Muscle of leg (tissue), 11 donors: ENCODE measurements around the gene CCL15. TPM values are rescaled to one million over a fixed set of nuclear protein-coding genes. Genes with fewer than 3 reads are reported as not detected.
"Not testable (repeated sequence)": the region's sequence is repeated elsewhere in the genome, so short reads cannot be mapped to it uniquely, and the experiment has no call there.

Experiments used
- DNase-seq: peaks from one replicate; pipeline ENCODE4 v3.0.0; 2013
- H3K27ac ChIP-seq: one replicate; pipeline ENCODE4 v1.5.1; 2013; ENCODE audit warnings: mild to moderate bottlenecking, low read length, control low read depth
- H3K27me3 ChIP-seq: one replicate; pipeline ENCODE4 v1.6.1; 2013; ENCODE audit warnings: low read length; ENCODE audit not compliant: control insufficient read depth, insufficient read depth
- H3K36me3 ChIP-seq: one replicate; pipeline ENCODE4 v1.6.1; 2013; ENCODE audit warnings: low read length; ENCODE audit not compliant: control insufficient read depth, insufficient read depth
- H3K4me1 ChIP-seq: one replicate; pipeline ENCODE4 v1.6.1; 2013; ENCODE audit warnings: low read length; ENCODE audit not compliant: control insufficient read depth, insufficient read depth
- H3K4me3 ChIP-seq: one replicate; pipeline ENCODE4 v1.5.1; 2013; ENCODE audit warnings: low read length, control low read depth
- H3K9me3 ChIP-seq: replicated peaks from 2 replicates; pipeline ENCODE4 v1.6.1; 2013; ENCODE audit warnings: low read depth, low read length; ENCODE audit not compliant: control insufficient read depth
- WGBS: methylation state at CpG from one replicate; pipeline ENCODE4 v1.1.5; 2013; ENCODE audit warnings: missing lambda C conversion rate; ENCODE audit not compliant: insufficient coverage; 5-methylcytosine and 5-hydroxymethylcytosine counted together
- polyA plus RNA-seq, 8 donors: library from polyadenylated mRNA; unstranded; fragments of 120-200 nt; gene quantifications; one replicate each; pipeline versions ENCODE4 v1.2.1 to v1.2.3, GENCODE V29; 2013; ENCODE audit warnings: inconsistent platforms in 1 of 8, low replicate concordance in 1 of 8; ENCODE audit not compliant: insufficient read length in 8 of 8, insufficient read depth in 1 of 8
- total RNA-seq: library from RNA; stranded (reverse); fragments of 120-200 nt; gene quantifications from one replicate; pipeline ENCODE4 v1.2.4, GENCODE V29; 2013

CCL15 gene
- total and polyA plus RNA-seq, 9 donors, result 0.63 TPM; not detected in 8

GRCh38 chr17:36016555-36016954 is 15.2 kb upstream of the CCL15 start:
- H3K9me3 ChIP-seq, result peaks cover 4% of the 10 kb centered on the region
- H3K4me3 ChIP-seq, result no peak overlapping the region
- H3K36me3 ChIP-seq, result no peaks in the 10 kb centered on the region
- no CpG with 5 or more reads among the region's 2 CpGs for WGBS
- H3K27me3 ChIP-seq, result no peaks in the 10 kb centered on the region
- H3K27ac ChIP-seq, result no peak overlapping the region
- H3K4me1 ChIP-seq, result no peaks in the 10 kb centered on the region
- no peak for DNase-seq

DNA sequence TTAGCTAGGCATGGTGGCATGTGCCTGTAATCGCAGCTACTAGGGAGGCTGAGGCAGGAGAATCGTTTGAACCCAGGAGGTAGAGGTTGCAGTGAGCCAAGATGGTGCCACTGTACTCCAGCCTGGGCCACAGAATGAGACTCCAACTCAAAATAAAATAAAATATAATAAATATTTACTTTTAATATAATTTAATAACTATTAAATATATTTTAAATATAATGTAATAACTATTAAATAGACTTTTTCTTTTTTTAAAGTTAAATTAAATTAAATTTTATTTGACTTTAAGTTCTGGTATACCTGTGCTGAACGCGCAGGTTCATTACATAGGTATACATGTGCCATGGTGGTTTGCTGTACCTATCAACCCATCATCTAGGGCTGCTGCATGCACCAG is 14.5 kb upstream of the CCL15 start:
- H3K27ac ChIP-seq, H3K27me3 ChIP-seq: not testable (repeated sequence)
- no CpG with 5 or more reads among the region's 4 CpGs for WGBS

GRCh38 chr17:36014946-36015345 is 13.6 kb upstream of the CCL15 start:
- H3K27ac ChIP-seq, result no peak overlapping the region
- H3K4me1 ChIP-seq, result no peaks in the 10 kb centered on the region
- H3K4me3 ChIP-seq, result no peak overlapping the region
- DNase-seq, result no peak
- no peaks in the 10 kb centered on the region for H3K27me3 ChIP-seq
- no peaks in the 10 kb centered on the region for H3K36me3 ChIP-seq
- 100% methylated on average over 1 of the region's 5 CpGs for WGBS
- H3K9me3 ChIP-seq, result peaks cover 8% of the 10 kb centered on the region

More for the DNA sequence above, 14.5 kb upstream of the CCL15 start:
- not testable (repeated sequence) for H3K9me3 ChIP-seq, DNase-seq, H3K4me3 ChIP-seq, H3K36me3 ChIP-seq, H3K4me1 ChIP-seq

- H3K9me3 ChIP-seq, result peaks cover 18% of the 10 kb centered on the region
Observed at GRCh38 chr17:36011201-36011600, 9.8 kb upstream of the CCL15 start.

GRCh38 chr17:36008998-36009665 is 7.8 kb upstream of the CCL15 start:
- 81% methylated on average over 7 of the region's 14 CpGs for WGBS
- Histone ChIP-seq H3K4me1 (no peaks in the 10 kb centered on the region), H3K27ac (no peak overlapping the region), H3K4me3 (no peak overlapping the region), H3K27me3 (no peaks in the 10 kb centered on the region), H3K9me3 (peaks cover 18% of the 10 kb centered on the region), H3K36me3 (no peaks in the 10 kb centered on the region)
- DNase-seq, result no peak

More at GRCh38 chr17:36011201-36011600, 9.8 kb upstream of the CCL15 start:
- no peaks in the 10 kb centered on the region for H3K4me1 ChIP-seq
- no peak overlapping the region for H3K27ac ChIP-seq
- H3K4me3 ChIP-seq, result no peak overlapping the region
- DNase-seq, result no peak
- no peaks in the 10 kb centered on the region for H3K27me3 ChIP-seq
- WGBS, result no CpG with 5 or more reads among the region's 2 CpGs
- H3K36me3 ChIP-seq, result no peaks in the 10 kb centered on the region

DNA sequence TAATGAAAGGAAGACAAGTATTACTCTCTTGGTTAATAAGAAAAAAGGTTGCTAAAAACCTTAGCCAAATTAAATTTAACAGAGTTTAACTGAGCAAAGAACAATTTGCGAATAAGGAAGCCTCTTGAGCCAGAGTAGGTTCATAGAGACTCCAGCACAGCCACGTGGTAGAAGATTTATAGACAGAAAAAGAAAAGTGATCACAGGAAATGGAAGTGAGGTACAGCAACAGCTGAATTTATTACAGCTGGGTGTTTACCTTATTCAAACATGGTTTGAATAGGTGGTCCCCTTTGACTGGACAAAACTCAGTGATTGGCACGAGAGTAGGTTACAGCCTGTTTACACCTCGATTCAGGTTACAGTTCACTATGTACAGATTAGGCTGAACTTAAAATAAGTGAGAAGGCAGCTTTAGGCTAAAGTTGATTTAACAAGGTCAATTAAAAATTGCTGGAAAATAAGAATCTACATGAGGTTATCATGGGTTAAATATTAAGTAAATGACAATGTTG is 3.3 kb upstream of the CCL15 start:
- DNase-seq, result no peak
- H3K27ac ChIP-seq, result no peak overlapping the region
- H3K4me1 ChIP-seq, result no peaks in the 10 kb centered on the region
- peaks cover 10% of the 10 kb centered on the region for H3K9me3 ChIP-seq
- H3K4me3 ChIP-seq, result no peak overlapping the region
- WGBS, result 53% methylated on average over 3 of the region's 4 CpGs
- no peaks in the 10 kb centered on the region for H3K27me3 ChIP-seq
- no peaks in the 10 kb centered on the region for H3K36me3 ChIP-seq

DNA sequence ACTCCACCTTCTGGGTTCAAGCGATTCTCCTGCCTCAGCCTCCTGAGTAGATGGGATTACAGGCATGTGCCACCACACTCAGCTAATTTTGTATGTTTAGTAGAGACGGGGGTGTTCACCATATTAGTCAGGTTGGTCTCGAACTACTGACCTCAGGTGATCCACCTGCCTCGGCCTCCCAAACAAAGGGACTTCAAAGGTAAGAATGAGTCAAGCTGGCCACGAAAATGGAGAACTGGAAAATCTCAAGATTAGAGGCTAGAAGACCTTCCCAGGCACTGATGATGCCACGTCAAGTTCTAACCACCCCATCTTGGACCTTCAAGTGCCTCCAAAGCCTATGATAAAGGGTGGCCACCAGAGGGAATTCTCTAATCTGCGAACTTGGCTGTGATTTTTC is 1.3 kb upstream of the CCL15 start:
- H3K4me3 ChIP-seq, result no peak overlapping the region
- no peak for DNase-seq
- no peaks in the 10 kb centered on the region for H3K4me1 ChIP-seq
- no peak overlapping the region for H3K27ac ChIP-seq
- H3K27me3 ChIP-seq, result no peaks in the 10 kb centered on the region
- no peaks in the 10 kb centered on the region for H3K9me3 ChIP-seq
- 72% methylated on average over 5 of the region's 7 CpGs for WGBS
- no peaks in the 10 kb centered on the region for H3K36me3 ChIP-seq

GRCh38 chr17:36001862-36002603 is 680 bp upstream of the CCL15 start:
- Histone ChIP-seq H3K4me1 (no peaks in the 10 kb centered on the region), H3K36me3 (no peaks in the 10 kb centered on the region), H3K4me3 (no peak overlapping the region), H3K27ac (no peak overlapping the region), H3K9me3 (no peaks in the 10 kb centered on the region), H3K27me3 (no peaks in the 10 kb centered on the region)
- WGBS, result 80% methylated on average over 5 of the region's 6 CpGs
- DNase-seq, result no peak

DNA sequence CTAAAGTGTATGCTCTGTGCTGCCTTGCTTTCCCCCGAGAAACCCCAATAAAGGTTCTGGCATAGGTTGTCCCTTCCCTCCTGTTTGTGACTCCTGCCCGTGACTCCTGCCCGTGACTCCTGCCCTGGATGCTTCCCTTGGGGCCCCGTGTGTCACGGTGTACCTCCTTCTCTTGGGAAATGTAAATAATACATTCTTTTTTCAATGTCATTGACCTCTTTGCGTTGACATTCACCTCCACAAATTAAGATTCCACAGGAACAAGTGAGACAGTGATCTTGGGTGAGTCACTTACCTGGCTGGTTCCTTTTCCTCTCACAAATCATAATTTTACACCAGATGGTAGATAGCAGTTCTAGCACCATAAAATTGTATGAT is 632 bp downstream of the CCL15 start:
- H3K27ac ChIP-seq, result no peak overlapping the region
- H3K27me3 ChIP-seq, result no peaks in the 10 kb centered on the region
- H3K4me1 ChIP-seq, result no peaks in the 10 kb centered on the region
- H3K36me3 ChIP-seq, result no peaks in the 10 kb centered on the region
- no peak overlapping the region for H3K4me3 ChIP-seq
- 75% methylated on average over 1 of the region's 6 CpGs for WGBS
- H3K9me3 ChIP-seq, result no peaks in the 10 kb centered on the region
- DNase-seq, result no peak

GRCh38 chr17:35998756-35999155 is 2.6 kb downstream of the CCL15 start:
- no peaks in the 10 kb centered on the region for H3K36me3 ChIP-seq
- H3K4me1 ChIP-seq, result no peaks in the 10 kb centered on the region
- DNase-seq, result no peak

More at GRCh38 chr17:35998756-35999155, 2.6 kb downstream of the CCL15 start:
- H3K9me3 ChIP-seq, result no peaks in the 10 kb centered on the region
- no peak overlapping the region for H3K4me3 ChIP-seq
- no peak overlapping the region for H3K27ac ChIP-seq
- no CpG with 5 or more reads among the region's 1 CpG for WGBS
- no peaks in the 10 kb centered on the region for H3K27me3 ChIP-seq
